ENCODE measurements around the gene HCK. TPM values are rescaled to one million over a fixed set of nuclear protein-coding genes. Genes with fewer than 3 reads are reported as not detected.
A peak's percentile ranks its signal among the peaks of the same experiment; 100 is the strongest.

HCK gene
- total RNA-seq, 1 donor from 2014 or later = 0.34 TPM

- FAIRE-seq (no peak), DNase-seq (ENCODE audit: low read depth) (peak; percentile 87)
- H4K20me1 ChIP-seq (ENCODE audit: insufficient read depth, low read length) = peaks cover 36% of the 10 kb centered on the region
- peak within 1 kb of the TSS; percentile 100 for H3K27ac Mint-ChIP-seq (ENCODE audit: unreplicated experiment)
- H3K27me3 ChIP-seq (ENCODE audit: insufficient read depth, low read length) = no peaks in the 10 kb centered on the region
- peaks cover 2% of the 10 kb centered on the region for H3K36me3 ChIP-seq (ENCODE audit: insufficient read depth, low read length)
- H3K9me3 ChIP-seq (ENCODE audit: insufficient read depth, low read depth, low read length) = no peaks in the 10 kb centered on the region
- H3K27ac ChIP-seq (ENCODE audit: low read depth, low read length) = peak within 1 kb of the TSS; percentile 100
- TF ChIP-seq CTCF (IDR thresholded peaks at IDR 0.05; ENCODE audit: insufficient read depth, low read depth, low read length) = no peak
- peaks cover 4% of the 10 kb centered on the region for H3K36me3 Mint-ChIP-seq (ENCODE audit: low read depth, unreplicated experiment)
- H3K4me3 Mint-ChIP-seq (ENCODE audit: unreplicated experiment) = peak within 1 kb of the TSS; percentile 95
- no peaks in the 10 kb centered on the region for H3K27me3 Mint-ChIP-seq (ENCODE audit: low read depth, unreplicated experiment)
- no peaks in the 10 kb centered on the region for H3K9me3 Mint-ChIP-seq (ENCODE audit: unreplicated experiment)
- peak within 1 kb of the TSS; percentile 100 for H2AFZ ChIP-seq (ENCODE audit: low read depth, low read length)
- peaks cover 8% of the 10 kb centered on the region for H3K4me1 ChIP-seq (ENCODE audit: insufficient read depth, low read length)
- H3K4me3 ChIP-seq (ENCODE audit: insufficient read depth, low read depth, low read length) = peak within 1 kb of the TSS; percentile 98
- H3K79me2 ChIP-seq (ENCODE audit: insufficient read depth, low read length) = peaks cover 50% of the 10 kb centered on the region
- peak within 1 kb of the TSS; percentile 97 for H3K4me2 ChIP-seq (ENCODE audit: low read length)
- H3K4me1 Mint-ChIP-seq (ENCODE audit: low read depth, unreplicated experiment) = peaks cover 24% of the 10 kb centered on the region
- peak within 1 kb of the TSS; percentile 99 for H3K9ac ChIP-seq (ENCODE audit: low read length)
Observed at GRCh38 chr20:32109392-32110172, 57.5 kb downstream of the HCK start, which contains the start of gene TM9SF4. TSS of gene TM9SF4 (plus strand) at chr20:32109714. CDS start at chr20:32109741, 27 bp downstream.

- peaks cover 2% of the 10 kb centered on the region for H3K36me3 ChIP-seq (ENCODE audit: insufficient read depth, low read length)
- Mint-ChIP-seq H3K4me3 (ENCODE audit: unreplicated experiment) (peak overlapping the region; percentile 95), H3K27ac (ENCODE audit: unreplicated experiment) (peak overlapping the region; percentile 100), H3K9me3 (ENCODE audit: unreplicated experiment) (no peaks in the 10 kb centered on the region), H3K36me3 (ENCODE audit: low read depth, unreplicated experiment) (peaks cover 8% of the 10 kb centered on the region), H3K4me1 (ENCODE audit: low read depth, unreplicated experiment) (peaks cover 25% of the 10 kb centered on the region), H3K27me3 (ENCODE audit: low read depth, unreplicated experiment) (no peaks in the 10 kb centered on the region)
- peak overlapping the region; percentile 100 for H3K27ac ChIP-seq (ENCODE audit: low read depth, low read length)
- H4K20me1 ChIP-seq (ENCODE audit: insufficient read depth, low read length) = peaks cover 42% of the 10 kb centered on the region
- H3K4me2 ChIP-seq (ENCODE audit: low read length) = peak overlapping the region; percentile 97
- peaks cover 8% of the 10 kb centered on the region for H3K4me1 ChIP-seq (ENCODE audit: insufficient read depth, low read length)
- H3K79me2 ChIP-seq (ENCODE audit: insufficient read depth, low read length) = peaks cover 57% of the 10 kb centered on the region
- H3K4me3 ChIP-seq (ENCODE audit: insufficient read depth, low read depth, low read length) = peak overlapping the region; percentile 98
- no peak for FAIRE-seq
- H3K9me3 ChIP-seq (ENCODE audit: insufficient read depth, low read depth, low read length) = no peaks in the 10 kb centered on the region
- no peaks in the 10 kb centered on the region for H3K27me3 ChIP-seq (ENCODE audit: insufficient read depth, low read length)
- H2AFZ ChIP-seq (ENCODE audit: low read depth, low read length) = peak overlapping the region; percentile 100
- TF ChIP-seq CTCF (IDR thresholded peaks at IDR 0.05; ENCODE audit: insufficient read depth, low read depth, low read length) = no peak
- TF ChIP-seq EZH2 (IDR thresholded peaks at IDR 0.05; ENCODE audit: insufficient read depth, low read length) = no peak
- H3K9ac ChIP-seq (ENCODE audit: low read length) = peak overlapping the region; percentile 99
- DNase-seq (ENCODE audit: low read depth) = no peak
Observed at GRCh38 chr20:32110173-32110704, 58.2 kb downstream of the HCK start.
